HCT116 (cell line): ENCODE data around the gene CLIC4. TPM values are rescaled to one million over a fixed set of nuclear protein-coding genes. Genes with fewer than 3 reads are reported as not detected.
A peak's percentile ranks its signal among the peaks of the same experiment; 100 is the strongest.

ENCODE experiments used
- ATAC-seq: fragments of 200-7000 bp; cut with Tn5 transposase; 2 replicates; pipeline ENCODE4 v1.9.1; 2020; ENCODE audit warnings: mild to moderate bottlenecking, moderate library complexity
- BruUV-seq: library from RNA; stranded (reverse); fragments of 400-500 nt; replicated peaks from 2 replicates; lab custom pipeline; 2021; lab: Mats Ljungman, UMichigan
- CTCF ChIA-PET: fragments of 300-600 bp; sonication (Branson Sonifier 250); formaldehyde crosslinking; loops from one replicate; lab custom pipeline; 2021; ENCODE audit warnings: antibody characterized with exemption; lab: Charles Lee
- POLR2A ChIA-PET: fragments of 300-600, 350-600 bp; sonication (Branson Sonifier 250); formaldehyde crosslinking; loops from one replicate; lab custom pipeline; 2021; ENCODE audit warnings: antibody characterized with exemption; lab: Charles Lee
- RAD21 ChIA-PET, 2 experiments: fragments of 300-600 bp; sonication (Branson Sonifier 250); formaldehyde crosslinking; loops; one replicate each; lab custom pipeline; 2023; ENCODE audit warnings: low total read pairs in 2 of 2; ENCODE audit not compliant: uncharacterized antibody in 2 of 2, unreplicated experiment in 2 of 2, low non-redundant PET in 1 of 2; lab: Charles Lee
- DNase-seq: peaks from one replicate; pipeline ENCODE4 v3.0.0-alpha.2; 2010; ENCODE audit warnings: low read depth, low spot score
- H2AFZ ChIP-seq: fragments of 200-600 bp; shearing (Covaris generic), sonication (generic); 2 replicates; pipeline ENCODE4 v1.6.1; 2017; ENCODE audit warnings: low read depth, mixed run types, mixed read lengths, antibody characterized with exemption, low read length; ENCODE audit not compliant: poor library complexity, severe bottlenecking
- H3K27ac ChIP-seq: 2 replicates; pipeline ENCODE4 v1.5.1; 2012; ENCODE audit warnings: low read depth, low read length
- H3K27me3 ChIP-seq: fragments of 200-600 bp; sonication (generic); 2 replicates; pipeline ENCODE4 v1.6.1; 2016; ENCODE audit warnings: mixed run types, low read length, mixed read lengths; ENCODE audit not compliant: insufficient read depth
- H3K36me3 ChIP-seq, 2 experiments: fragments of 200-500 bp in 1 of 2; fragments of 200-600 bp in 1 of 2; sonication (Bioruptor generic) in 1 of 2; sonication (generic) in 1 of 2; 2 replicates each; pipeline versions ENCODE4 v1.5.1 to v1.6.1; 2014 to 2016; ENCODE audit warnings: low read length in 2 of 2, inconsistent platforms in 1 of 2, mixed read lengths in 1 of 2, mixed run types in 1 of 2; ENCODE audit not compliant: insufficient read depth in 2 of 2, control insufficient read depth in 1 of 2
- H3K4me1 ChIP-seq, 2 experiments: fragments of 200-600 bp in 1 of 2; sonication (generic) in 1 of 2; 2 replicates each; pipeline versions ENCODE4 v1.5.1 to v1.6.1; 2012 to 2017; ENCODE audit warnings: low read length in 2 of 2, inconsistent platforms in 1 of 2, mild to moderate bottlenecking in 1 of 2, mixed read lengths in 1 of 2, mixed run types in 1 of 2, moderate library complexity in 1 of 2; ENCODE audit not compliant: insufficient read depth in 2 of 2, control insufficient read depth in 1 of 2
- H3K4me2 ChIP-seq: fragments of 200-600 bp; sonication (generic); 2 replicates; pipeline ENCODE4 v1.6.1; 2017; ENCODE audit warnings: mixed run types, low read length, mixed read lengths
- H3K4me3 ChIP-seq, 2 experiments: fragments of 200-600 bp in 1 of 2; sonication (generic) in 1 of 2; replicated peaks in 1 of 2; 2 replicates each; pipeline ENCODE4 v1.5.1; 2011 to 2016; ENCODE audit warnings: low read length in 2 of 2, control low read depth in 1 of 2, low read depth in 1 of 2, mild to moderate bottlenecking in 1 of 2, mixed read lengths in 1 of 2, mixed run types in 1 of 2
- H3K79me2 ChIP-seq: fragments of 200-600 bp; sonication (generic); 2 replicates; pipeline ENCODE4 v1.6.1; 2017; ENCODE audit warnings: mild to moderate bottlenecking, mixed run types, low read length, moderate library complexity, mixed read lengths; ENCODE audit not compliant: insufficient read depth
- H3K9ac ChIP-seq: fragments of 200-600 bp; sonication (generic); 2 replicates; pipeline ENCODE4 v1.6.1; 2016; ENCODE audit warnings: low read length, mixed read lengths
- H3K9me2 ChIP-seq: fragments of 200-600 bp; sonication (generic), shearing (Covaris generic); 2 replicates; pipeline ENCODE4 v1.6.1; 2017; ENCODE audit warnings: mixed run types, mild to moderate bottlenecking, moderate library complexity; ENCODE audit not compliant: insufficient read depth
- H3K9me3 ChIP-seq, 2 experiments: fragments of 200-500 bp in 1 of 2; fragments of 200-600 bp in 1 of 2; sonication (Bioruptor generic) in 1 of 2; sonication (generic) in 1 of 2; 2 replicates each; pipeline ENCODE4 v1.6.1; 2014 to 2017; ENCODE audit warnings: low read length in 2 of 2, mixed read lengths in 2 of 2, inconsistent platforms in 1 of 2, low read depth in 1 of 2, mild to moderate bottlenecking in 1 of 2, mixed run types in 1 of 2, moderate library complexity in 1 of 2; ENCODE audit not compliant: control insufficient read depth in 1 of 2, insufficient read depth in 1 of 2
- H4K20me1 ChIP-seq: fragments of 200-600 bp; sonication (generic), shearing (Covaris generic); 2 replicates; pipeline ENCODE4 v1.6.1; 2017; ENCODE audit warnings: mixed run types, mild to moderate bottlenecking, moderate library complexity; ENCODE audit not compliant: insufficient read depth
- FOSL1 ChIP-seq: IDR thresholded peaks from 2 replicates; pipeline ENCODE4 v1.6.1; 2012; ENCODE audit warnings: low read depth
- ZFX ChIP-seq: fragments of 450-650 bp; IDR thresholded peaks from 2 replicates; pipeline ENCODE4 v1.6.1; 2017
- intact Hi-C: fragments of 100-400 bp; cut with micrococcal nuclease; formaldehyde crosslinking; loops from 2 replicates; pipeline ENCODE4 v1.10.0; 2022
- total RNA-seq: library from RNA; stranded (reverse); gene quantifications from one replicate; pipeline ENCODE4 v1.2.1, GENCODE V29; 2021; ENCODE audit not compliant: unreplicated experiment
- TF ChIP-seq, protein P1 (sequence below): IDR thresholded peaks from 2 replicates; pipeline ENCODE4 v1.6.1; 2012
- TF ChIP-seq, protein P2 (sequence below): IDR thresholded peaks from 2 replicates; pipeline ENCODE4 v1.6.1; 2012

CLIC4 gene
- total RNA-seq, 1 experiment from 2014 or later = 77.2 TPM

DNA sequence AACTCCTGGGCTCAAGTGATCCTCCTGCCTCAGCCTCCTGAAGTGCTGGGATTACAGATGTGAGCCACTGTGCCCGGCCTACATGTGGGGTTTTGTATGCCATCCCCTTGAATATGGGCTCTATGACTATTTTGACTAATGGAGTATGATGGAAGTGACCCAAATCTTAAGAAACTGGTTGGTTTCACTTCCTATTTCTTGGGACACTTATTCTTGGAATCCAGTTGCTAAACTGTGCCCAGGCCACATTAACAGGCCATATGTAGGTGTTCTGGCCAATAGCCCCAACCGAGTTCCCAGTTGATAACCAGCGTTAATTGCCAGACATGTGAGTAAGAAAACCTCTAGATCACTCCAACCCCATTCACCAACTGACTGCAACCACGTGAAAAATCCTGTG lies 36.3 kb upstream of the CLIC4 start:
- no TSS peak for BruUV-seq
- Histone ChIP-seq H3K27ac (no peak overlapping the region), H3K4me2 (no peak overlapping the region), H3K9me2 (no peaks in the 10 kb centered on the region), H3K9ac (no peak overlapping the region), H3K9me3 (no peaks in the 10 kb centered on the region), H4K20me1 (no peaks in the 10 kb centered on the region), H3K27me3 (no peaks in the 10 kb centered on the region), H3K4me3 (no peak overlapping the region), H2AFZ (no peak overlapping the region), H3K4me1 (peaks cover 29 to 68% of the 10 kb centered on the region in 2 experiments), H3K79me2 (no peaks in the 10 kb centered on the region), H3K36me3 (no peaks in the 10 kb centered on the region)
- RAD21 ChIA-PET = no interaction called here
- DNase-seq = no peak
- POLR2A ChIA-PET = no interaction called here
- CTCF ChIA-PET = no interaction called here
- intact Hi-C loops = no loop called here
- no peak for ATAC-seq
- TF ChIP-seq, protein P1, sequence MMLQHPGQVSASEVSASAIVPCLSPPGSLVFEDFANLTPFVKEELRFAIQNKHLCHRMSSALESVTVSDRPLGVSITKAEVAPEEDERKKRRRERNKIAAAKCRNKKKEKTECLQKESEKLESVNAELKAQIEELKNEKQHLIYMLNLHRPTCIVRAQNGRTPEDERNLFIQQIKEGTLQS = no peak

DNA sequence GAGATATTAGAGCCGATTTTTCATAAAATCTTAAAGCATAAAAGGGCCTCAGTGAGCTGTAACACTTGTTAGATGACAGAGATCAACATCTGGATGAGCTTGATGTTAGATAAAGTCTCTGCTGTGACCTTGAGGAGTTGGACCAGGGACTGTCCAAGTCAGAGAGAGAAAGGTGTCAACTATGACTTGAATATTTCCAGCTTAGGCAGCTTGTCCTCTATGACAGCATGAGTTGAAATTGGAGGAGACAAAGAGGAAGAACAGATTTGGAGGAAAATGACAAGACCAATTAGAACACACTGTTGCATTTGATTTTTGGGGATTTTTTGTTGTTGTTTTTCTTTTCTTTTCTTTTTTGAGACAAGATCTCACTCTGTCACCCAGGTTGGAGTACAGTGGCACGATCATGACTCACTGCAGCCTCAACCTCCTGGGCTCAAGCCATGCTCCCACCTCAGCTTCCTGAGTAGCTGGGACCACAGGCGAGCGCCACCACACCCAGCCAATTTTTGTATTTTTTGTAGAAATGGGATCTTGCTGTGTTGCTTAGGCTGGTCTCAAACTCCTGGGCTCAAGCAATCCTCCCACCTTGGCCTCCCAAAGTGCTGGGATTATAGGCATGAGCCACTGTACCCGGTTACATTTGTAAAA lies 35.3 kb upstream of the CLIC4 start:
- Histone ChIP-seq H4K20me1 (no peaks in the 10 kb centered on the region), H3K9ac (no peak overlapping the region; the same call in 1 of the 2 replicates), H3K4me3 (no peak overlapping the region), H3K9me2 (no peaks in the 10 kb centered on the region), H3K9me3 (no peaks in the 10 kb centered on the region), H3K79me2 (no peaks in the 10 kb centered on the region), H3K4me1 (peaks cover 27 to 71% of the 10 kb centered on the region in 2 experiments), H3K27ac (no peak overlapping the region), H3K27me3 (no peaks in the 10 kb centered on the region), H3K36me3 (no peaks in the 10 kb centered on the region), H2AFZ (peak overlapping the region; percentile 98), H3K4me2 (peak overlapping the region; percentile 40)
- BruUV-seq = no TSS peak
- TF ChIP-seq FOSL1 = peak; percentile 34; the same call in 1 of the 2 replicates
- TF ChIP-seq, protein P2, sequence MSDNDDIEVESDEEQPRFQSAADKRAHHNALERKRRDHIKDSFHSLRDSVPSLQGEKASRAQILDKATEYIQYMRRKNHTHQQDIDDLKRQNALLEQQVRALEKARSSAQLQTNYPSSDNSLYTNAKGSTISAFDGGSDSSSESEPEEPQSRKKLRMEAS = peak; percentile 38; the same call in 1 of the 2 replicates
- no peak for TF ChIP-seq ZFX
- ATAC-seq (no peak), DNase-seq (no peak)
- intact Hi-C loops = no loop called here
- ChIA-PET RAD21 (no interaction called here), CTCF (no interaction called here), POLR2A (no interaction called here)
